GM19455 (cell line): Measurements from ENCODE around the gene FBXL20.
"Not testable (repeated sequence)": the region's sequence is repeated elsewhere in the genome, so short reads cannot be mapped to it uniquely, and the experiment has no call there.

ENCODE experiments used
- ATAC-seq: cut with Tn5 transposase; IDR thresholded peaks from one replicate; pipeline ENCODE4 v1.9.1; 2021; ENCODE audit not compliant: unreplicated experiment

FBXL20 gene

DNA sequence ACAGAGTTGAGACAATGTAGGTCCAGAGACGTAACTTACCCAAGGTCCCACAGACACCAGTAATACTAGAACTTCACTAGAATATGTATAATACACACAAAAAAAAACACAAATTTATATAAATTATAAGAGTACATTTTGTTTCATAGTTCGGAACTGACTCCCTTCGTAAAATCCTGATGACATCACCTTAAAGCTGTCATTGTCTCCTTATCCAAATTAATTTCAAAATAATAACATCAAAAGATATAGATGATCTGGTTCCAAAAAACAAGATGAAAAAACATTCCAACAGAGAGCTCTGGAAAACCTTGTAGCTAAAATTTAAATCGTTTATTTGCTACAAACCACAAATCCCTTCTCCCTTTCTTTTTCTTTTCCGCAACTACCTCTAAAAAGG lies 10.0 kb downstream of the FBXL20 start:
- ATAC-seq, result no peak

DNA sequence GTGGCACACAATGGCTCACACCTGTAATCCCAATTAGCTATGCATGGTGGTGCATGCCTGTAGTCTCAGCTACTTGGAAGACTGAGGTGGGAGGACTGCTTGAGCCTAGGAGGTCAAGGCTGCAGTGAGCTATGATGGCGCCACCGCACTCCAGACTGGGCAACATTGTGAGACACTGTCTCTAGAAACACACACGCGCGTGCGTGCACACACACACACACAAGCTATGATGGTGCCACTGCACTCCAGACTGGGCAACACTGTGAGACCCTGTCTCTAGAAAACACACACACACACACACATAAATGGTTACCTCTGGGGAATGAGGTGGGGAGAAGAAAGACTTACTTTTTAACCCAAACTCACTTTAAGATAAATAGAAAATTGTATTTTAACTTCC lies 16.4 kb downstream of the FBXL20 start:
- no peak for ATAC-seq

DNA sequence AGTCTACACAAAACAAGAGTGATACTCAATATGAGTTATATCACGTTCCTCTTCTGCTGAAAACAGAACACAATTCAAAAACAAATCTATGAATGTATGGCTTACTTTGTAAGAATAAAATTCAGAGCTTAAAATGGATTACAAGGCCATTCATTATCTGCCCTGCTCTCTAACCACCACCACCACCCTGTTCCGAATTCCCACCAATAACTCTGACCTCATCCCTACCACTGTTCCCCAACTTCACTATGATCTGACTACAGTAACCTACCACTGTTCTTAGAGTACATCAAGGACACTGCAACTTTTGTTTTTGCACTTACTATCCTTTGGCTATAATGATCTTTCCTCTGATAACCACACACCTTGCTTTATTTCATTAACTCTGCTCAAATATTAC lies 21.3 kb downstream of the FBXL20 start:
- ATAC-seq, result no peak

DNA sequence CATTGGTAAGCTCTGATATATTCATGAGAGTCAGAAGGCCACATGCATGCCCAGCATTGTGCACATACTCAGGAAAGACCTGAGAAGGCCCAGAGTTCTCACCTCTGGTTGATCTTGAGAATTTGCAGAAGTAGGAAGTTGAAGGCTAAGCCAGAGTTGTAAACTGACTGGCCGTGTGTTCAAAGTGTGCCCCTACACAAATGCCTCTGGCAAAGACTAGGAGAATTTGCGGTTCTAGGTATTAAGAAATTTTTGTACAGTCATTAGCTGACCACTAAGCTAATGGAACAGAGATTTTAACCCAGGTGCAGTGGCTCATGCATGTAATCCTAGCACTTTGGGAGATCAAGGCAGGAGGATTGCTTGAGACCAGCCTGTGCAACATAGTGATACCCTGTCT lies 25.0 kb downstream of the FBXL20 start:
- no peak for ATAC-seq

DNA sequence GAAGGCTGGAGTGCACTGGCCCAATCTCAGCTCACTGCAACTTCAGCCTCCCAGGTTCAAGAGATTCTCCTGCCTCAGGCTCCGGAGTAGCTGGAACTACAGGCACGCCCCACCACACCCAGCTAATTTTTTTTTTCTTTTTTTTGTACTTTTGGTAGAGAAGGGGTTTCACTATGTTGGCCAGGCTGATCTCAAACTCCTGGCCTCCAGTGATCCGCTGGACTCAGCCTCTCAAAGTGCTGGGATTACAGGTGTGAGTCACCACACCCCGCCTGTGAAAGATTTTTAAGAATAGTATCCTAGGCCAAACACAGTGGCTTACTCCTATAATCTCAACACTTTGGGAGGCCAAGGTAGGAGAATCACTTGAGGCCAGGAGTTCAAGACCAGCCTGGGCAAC lies 33.6 kb downstream of the FBXL20 start:
- not testable (repeated sequence) for ATAC-seq

DNA sequence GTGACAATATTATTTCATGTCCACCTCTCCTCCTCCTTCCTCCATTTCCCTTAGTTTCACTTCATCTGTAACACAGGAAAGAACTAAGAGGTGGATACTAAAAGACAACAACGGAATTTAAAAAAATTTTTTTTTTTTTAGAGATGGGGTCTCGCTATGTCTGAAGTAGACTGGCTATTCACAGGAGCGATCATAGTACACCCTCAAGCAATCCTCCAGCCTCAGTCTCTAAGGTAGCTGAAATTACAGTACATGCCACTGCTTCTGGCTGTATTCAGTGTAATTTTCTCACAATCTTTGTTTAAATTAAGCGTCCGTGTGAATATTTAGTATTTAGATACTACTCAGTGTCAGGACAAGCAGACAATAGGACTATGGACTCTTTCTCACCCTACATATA lies 35.6 kb downstream of the FBXL20 start:
- no peak for ATAC-seq

DNA sequence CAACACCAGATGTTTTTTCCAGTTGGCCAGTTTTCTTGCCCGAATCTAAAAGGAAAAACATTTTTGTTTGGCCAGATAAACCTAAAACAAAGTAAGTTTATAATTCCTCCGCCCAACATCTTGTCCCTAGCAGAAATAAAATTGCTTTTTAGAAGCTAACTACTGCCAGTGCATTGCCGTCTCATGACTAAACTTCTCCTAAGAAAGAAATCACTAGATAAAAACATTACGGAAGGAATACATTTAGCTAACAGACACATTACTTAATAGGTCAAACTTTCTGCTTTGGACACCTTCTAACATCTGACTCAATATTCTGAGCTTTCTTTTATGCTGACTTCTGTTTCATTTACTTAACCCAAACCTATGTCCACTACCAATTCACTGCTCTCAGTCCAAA lies 36.2 kb downstream of the FBXL20 start:
- no peak for ATAC-seq

DNA sequence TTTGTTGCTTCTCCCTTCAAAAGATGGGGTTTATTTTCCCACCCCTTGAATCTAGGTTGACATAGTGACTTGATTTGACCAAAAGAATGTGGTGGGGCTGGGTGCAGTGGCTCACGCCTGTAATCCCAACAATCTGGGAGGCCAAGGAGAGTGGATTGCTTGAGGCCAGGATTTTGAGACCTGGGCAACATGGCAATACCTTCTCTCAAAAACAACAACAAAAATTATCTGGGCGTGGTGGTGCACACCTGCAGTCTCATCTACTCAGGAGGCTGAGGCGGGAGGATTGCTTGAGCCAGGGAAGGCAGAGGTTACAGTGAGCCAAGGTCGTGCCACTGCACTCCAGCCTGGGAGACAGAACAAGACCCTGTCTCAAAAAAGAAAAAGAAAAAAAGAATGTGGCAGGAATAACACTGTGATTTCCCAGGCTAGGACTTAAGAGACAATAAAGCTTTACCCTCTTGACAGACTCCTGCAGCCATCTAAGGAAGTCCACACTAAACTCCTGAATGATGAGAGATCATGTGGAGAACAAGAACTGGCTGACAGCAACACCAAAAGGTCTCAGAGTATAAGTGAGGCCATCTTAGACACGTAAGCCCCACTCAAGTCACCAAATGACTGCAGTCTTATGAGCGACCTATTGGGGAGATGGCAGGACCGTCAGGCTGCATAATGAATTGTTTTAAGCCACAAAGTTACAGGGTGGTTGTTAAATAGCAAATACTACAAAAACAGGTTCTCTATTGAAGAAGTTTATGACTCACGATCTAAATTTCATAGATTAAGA lies 37.0 kb downstream of the FBXL20 start:
- ATAC-seq, result no peak

DNA sequence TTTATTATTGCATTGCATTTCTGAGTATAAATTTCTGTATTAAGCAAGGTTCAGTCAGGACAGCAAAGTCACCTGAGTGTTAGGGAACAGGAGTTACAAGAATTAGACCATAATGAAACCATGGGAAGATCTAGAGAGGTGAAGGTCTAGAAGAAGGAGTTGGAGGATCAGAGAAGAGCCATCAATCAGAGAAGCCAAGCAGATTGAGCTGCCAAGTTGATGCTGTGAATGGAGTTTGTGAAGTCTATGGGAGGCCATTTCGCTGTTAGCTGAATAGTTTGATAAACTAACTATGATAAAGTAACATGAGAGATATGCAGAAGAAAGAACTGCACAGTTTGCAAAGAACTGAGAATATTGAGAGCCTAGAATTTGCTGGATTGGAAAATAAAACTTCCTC lies 40.4 kb downstream of the FBXL20 start:
- ATAC-seq, result no peak

DNA sequence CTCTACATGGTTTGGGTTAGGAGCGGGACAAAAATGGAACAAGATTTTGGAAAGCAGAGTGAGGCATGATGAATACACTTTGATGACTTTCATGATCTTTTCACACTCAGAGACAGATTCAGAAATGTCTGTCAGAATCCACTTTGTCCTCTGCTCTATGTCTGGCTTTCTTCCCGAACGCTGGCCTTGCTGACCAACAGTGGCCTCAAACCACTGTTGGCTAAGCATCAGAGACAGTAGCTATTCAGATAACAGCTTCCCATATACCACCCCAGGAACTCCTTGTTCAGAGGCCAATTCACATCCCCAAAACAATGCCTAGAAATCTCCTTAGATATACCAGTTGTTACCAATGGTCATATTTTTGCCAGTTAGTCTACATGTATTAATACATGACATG lies 40.9 kb downstream of the FBXL20 start:
- no peak for ATAC-seq

DNA sequence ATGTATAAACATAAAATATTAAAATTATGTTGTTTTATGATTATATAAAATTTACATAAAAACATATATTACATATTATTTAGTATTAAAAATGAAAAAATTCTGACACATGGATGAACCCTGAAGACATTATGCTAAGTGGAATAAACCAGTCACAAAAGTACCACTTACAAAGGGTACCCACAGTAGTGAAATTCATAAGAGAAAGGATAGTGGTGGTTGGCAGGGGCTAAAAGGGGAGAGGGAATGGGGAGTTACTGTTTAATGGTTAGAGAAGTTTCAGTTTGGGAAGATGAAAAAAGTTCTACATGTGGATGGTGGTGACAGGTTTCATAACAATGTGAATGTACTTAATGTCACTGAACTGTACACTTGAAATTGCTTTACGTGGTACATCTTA lies 41.4 kb downstream of the FBXL20 start:
- no peak for ATAC-seq

DNA sequence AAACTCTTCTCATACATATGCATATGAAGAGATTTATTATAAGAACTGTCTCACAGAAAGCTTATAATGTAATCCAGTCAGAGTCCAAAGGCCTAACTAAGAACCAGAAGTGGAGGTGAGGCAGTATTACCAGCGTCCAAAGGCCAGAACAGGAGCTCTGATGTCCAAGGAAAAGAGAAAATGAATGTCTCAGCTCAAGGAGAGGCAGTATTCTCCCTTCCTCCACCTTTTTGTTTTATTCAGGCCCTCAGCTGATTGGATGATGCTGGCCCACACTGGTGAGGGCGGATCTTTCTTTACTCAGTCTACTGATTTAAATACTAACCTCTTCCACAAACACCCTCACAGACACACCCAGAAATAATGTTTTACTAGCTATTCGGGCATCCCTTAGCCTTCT lies 43.4 kb downstream of the FBXL20 start:
- ATAC-seq, result no peak

DNA sequence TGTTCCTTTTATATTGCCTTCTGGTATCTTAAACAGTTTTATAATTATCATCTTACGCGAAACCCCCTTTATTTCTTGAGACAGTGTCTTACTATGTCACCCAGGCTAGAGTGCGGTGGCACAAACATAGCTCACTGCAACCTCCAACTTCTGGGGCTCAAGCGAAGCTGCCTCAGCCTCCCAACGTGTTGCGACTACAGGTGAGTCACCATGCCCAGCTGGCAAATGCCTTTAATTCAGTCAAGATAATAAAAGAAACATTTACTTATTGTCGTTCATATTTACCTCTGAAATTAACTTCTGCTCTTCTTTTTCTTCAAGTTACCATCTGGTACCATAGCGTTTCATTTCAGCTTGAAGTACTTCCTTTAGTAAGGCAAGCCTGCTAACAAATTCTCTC lies 43.9 kb downstream of the FBXL20 start:
- ATAC-seq, result no peak

DNA sequence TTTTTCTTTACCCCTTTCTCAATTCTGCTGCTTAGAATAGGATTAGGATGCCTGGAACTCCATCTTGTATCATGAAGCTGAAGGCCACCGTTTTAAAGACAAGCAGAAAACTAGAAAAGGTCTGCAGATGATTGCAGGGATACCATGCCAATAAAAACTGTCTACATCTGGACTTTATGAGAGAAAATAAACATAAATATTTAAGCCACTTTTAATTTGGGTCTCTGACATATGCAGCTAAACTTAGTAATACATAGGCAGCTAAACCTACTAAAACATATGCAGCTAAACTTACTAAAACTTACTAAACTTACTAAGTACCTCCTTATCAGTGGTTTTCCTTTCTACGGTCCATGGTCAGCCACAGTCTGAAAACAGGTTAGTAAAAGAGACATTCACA lies 48.4 kb downstream of the FBXL20 start:
- ATAC-seq, result no peak

DNA sequence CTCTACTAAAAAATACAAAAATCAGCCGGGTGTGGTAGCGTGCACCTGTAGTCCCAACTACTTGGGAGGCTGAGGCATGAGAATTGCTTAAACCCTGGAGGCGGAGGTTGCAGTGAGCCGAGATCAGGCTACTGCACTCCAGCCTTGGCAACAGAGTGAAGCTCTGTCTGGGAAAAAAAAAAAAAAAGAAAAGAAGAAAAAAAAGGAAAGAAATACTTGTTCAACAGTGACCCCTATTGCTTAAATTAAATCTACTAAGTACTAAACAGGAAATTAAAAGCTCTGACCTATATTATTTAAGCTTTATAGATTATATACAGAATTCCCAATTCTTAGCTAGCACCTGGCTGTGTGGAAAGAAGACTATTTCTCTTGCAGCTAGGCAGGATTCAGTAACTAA lies 48.9 kb downstream of the FBXL20 start:
- no peak for ATAC-seq

DNA sequence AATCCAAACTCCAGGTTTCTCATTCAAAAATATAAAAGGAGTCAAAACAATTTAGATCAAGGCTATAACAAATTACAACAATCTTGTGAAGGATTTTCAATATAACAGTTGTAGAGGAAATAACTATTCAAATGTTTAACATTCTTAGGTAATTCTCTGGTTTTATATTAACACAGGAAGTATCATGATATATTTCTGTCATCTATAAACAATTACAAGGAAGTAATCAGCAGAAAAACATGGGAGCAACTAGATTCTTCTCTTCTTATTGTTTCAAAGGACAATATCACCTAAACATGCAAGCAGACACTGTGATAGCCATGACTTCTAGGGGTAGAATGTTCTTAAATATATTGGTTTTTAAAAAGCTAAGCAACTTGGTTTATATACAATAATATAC lies 49.9 kb downstream of the FBXL20 start:
- ATAC-seq, result no peak

DNA sequence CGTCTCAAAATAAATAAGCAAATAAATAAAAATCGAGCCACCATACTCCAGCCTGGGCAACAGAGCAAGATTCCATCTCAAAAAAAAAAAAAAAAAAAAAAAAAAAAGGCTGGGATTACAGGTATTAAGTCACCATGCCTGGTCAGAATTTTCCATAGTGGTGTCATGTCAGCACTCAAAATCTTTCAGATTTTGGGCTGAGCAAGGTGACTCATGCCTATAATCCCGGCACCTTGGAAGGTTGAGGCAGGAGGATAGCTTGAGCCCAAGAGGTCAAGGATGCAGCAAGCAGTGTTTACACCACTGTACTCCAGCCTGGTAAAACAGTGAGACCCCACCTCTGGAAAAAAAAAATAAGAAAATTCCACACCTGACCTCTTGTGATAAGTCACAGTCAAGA lies 52.2 kb downstream of the FBXL20 start:
- no peak for ATAC-seq

DNA sequence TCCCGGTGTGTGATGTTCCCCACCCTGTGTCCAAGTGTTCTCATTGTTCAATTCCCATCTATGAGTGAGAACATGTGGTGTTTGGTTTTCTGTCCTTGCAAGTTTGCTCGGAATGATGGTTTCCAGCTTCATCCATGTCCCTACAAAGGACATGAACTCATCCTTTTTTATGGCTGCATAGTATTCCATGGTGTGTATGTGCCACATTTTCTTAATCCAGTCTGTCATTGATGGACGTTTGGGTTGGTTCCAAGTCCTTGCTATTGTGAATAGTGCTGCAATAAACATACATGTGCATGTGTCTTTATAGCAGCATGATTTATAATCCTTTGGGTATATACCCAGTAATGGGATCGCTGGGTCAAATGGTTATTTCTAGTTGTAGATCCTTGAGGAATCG lies 54.6 kb downstream of the FBXL20 start:
- not testable (repeated sequence) for ATAC-seq

DNA sequence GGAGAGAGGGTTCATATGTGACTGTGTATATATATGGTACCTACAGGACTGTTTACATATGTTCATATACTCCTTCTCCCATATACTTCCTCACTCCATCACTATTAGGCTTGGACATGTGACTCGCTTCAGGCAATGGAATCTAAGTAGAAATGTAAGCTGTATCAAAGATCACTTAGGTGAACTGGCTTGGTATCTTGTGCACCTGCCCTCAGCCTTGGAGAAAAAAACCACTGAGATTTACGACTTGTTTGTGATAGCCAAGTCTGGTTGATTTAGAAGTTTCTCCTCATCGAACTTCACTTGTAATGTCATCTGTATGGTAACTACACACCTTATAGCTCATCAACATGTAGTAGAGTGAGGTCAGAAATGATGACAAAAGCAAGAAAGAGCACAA lies 59.9 kb downstream of the FBXL20 start:
- ATAC-seq, result no peak

DNA sequence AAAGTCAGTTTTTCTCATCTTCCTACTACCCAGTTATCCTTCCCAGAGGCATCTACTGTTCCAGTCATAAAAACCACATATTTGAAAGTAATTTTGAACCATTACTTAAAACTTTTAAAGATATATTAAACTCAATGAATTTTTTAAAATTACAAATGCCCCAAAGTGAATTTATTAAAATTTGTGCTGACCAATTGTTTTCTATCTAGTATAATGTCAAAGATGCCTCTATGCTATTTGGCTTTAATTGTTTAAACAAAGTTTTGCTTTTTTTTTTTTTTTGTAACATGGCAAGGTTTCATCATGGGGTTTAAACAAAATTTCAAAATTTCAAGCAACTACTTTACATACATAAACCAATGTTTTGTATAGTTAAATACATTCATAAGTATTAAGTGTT lies 60.7 kb downstream of the FBXL20 start:
- no peak for ATAC-seq

DNA sequence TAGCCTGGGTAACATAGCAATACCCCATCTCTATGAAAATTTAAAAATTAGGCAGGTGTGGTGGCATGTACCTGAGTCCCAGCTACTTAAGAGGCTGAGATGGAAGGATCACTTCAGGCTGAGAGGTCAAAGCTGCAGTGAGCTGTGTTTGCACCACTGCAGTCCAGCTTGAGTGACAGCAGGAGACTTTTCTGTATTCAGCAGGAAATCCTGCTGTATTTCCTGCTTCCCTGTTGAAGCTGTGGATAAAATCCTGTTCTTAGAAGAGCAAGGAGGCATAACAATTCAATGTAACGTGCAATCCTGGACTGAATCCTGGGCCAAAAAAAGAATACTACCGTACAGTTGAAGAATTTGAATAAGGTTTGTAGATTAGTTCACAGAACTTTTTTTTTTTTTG lies 62.2 kb downstream of the FBXL20 start:
- no peak for ATAC-seq

DNA sequence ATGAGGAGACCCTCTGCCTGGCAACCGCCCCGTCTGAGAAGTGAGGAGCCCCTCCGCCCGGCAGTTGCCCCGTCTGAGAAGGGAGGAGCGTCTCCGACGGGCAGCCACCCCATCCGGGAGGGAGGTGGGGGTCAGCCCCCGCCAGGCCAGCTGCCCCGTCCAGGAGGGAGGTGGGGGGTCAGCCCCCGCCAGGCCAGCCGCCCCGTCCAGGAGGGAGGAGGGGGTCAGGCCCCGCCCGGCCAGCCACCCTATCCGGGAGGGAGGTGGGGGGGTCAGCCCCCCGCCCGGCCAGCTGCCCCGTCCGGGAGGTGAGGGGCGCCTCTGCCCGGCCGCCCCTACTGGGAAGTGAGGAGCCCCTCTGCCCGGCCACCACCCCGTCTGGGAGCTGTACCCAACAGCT lies 63.8 kb downstream of the FBXL20 start:
- ATAC-seq, result not testable (repeated sequence)

DNA sequence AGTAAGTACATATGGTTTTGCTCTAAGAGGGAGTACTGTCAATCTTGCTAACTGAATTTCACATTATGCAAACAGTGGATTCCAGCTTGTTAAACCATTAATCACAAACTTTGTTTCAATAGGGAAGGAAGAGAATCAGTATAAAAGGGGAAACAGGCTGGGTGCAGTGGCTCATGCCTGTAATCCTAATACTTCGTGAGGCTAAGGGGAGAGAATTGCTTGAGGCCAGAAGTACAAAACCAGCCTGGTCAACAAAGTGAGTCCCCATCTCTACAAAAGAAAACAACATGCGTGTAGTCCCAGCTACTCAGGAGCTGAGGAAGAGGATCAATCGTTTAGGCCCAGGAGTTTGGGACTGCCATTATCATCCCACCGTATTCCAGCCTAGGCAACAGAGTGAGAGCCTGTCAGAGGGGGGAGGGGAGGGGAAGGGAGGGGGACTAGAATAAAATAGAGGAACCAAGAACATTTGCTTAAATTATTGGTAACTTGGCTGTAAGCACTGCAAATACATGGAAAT lies 65.7 kb downstream of the FBXL20 start:
- no peak for ATAC-seq
